GM18907 (cell line): ENCODE measurements around the gene CYSRT1.

Source experiments
- ATAC-seq: cut with Tn5 transposase; IDR thresholded peaks from one replicate; pipeline ENCODE4 v1.9.1; 2021; ENCODE audit warnings: mild to moderate bottlenecking, moderate library complexity; ENCODE audit not compliant: unreplicated experiment

CYSRT1 gene

DNA sequence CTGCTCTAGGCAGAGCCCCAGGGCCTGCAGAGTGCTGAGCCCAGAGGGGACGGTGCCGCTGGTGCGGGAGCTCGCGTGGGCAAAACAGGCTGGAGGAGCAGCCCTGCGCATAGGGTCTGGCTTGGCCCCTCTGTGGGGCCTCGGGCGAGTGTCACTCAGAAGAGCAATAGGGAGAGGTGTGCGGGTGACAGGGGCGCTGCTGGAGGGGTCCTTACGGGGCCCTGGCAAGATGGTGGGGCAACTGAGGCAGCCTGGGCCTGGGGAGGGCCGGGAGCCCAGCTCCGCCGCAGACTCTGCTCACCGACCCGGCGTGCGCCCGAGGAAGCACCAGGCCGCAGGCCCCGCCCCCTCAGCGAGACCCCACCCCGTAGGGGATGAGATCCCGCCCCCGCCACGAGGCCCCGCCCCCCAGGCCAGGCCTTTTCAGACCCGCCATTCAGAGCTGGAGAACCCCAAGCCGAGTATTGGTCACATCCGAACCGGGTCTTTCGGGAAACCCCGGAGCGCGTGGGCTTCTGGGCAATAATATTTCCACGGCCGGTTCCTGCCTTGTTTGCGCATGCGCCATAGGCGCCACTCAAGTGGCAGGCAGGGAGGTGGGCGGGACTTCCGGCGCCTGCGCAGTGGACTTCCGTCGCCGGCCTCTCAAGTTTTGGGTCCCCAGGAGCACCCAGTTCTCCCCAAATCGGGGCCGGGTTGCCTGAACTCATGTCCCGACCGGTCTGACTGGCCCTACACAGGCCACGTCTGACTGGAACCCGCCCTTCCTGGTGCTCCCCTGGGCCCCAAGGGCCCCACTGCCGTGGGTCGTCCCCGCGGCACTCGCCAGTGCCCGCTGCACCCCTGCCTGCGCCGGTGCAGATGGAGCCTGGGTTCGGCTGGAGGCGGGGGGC, 1.6 kb upstream of the CYSRT1 start:
- peak; percentile 63 for ATAC-seq

DNA sequence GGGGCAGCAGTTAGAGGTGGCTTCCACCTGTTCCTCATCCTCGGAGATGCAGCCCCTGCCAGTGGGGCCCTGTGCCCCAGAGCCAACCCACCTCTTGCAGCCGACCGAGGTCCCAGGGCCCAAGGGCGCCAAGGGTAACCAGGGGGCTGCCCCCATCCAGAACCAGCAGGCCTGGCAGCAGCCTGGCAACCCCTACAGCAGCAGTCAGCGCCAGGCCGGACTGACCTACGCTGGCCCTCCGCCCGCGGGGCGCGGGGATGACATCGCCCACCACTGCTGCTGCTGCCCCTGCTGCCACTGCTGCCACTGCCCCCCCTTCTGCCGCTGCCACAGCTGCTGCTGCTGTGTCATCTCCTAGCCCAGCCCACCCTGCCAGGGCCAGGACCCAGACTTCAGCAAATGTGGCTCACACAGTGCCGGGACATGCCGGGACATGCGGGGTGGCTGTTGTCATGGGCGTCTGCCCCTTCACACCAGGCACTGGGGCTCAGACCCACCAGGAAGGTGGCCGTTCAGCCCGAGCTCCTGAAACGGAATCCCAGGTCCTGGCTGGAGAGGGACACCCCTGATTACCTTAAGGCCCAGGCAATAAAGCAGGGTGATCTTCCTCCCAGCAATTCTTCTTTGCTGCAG, 841 bp downstream of the CYSRT1 start:
- no peak for ATAC-seq

DNA sequence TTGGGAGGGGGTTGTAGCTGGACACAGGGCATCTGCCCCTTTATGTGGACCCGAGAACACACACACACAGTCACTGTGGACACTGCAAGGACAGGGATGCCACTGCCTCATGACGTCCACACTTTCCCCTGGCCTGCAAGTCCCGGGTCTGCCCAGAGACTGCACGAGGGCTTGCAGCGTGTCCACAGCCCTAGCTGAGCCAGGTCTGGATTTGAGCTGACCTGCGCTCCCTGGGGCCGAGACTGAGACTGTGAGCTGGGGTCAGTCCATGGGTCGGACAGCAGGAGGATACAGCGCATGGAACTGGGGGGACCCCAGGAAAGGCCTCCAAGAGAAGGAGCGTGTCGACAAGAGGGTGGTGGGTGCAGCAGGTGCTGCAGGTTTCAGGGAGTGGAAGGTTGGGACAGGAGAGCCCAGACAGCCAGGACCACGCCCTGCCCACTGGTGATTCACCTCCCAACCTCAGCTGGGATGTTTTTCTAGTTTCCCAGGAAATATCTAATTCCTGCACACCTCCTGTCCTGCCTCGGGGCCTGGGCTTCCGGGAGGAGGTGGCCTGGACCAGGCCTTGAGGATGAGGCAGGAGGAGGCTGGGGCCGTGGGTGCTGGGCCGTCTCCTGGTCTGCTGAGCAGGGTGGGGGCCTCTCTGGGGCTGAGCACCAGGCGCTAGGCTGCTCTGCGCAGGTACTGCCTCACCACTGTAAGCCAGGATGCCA, 1.5 kb downstream of the CYSRT1 start:
- ATAC-seq: no peak

DNA sequence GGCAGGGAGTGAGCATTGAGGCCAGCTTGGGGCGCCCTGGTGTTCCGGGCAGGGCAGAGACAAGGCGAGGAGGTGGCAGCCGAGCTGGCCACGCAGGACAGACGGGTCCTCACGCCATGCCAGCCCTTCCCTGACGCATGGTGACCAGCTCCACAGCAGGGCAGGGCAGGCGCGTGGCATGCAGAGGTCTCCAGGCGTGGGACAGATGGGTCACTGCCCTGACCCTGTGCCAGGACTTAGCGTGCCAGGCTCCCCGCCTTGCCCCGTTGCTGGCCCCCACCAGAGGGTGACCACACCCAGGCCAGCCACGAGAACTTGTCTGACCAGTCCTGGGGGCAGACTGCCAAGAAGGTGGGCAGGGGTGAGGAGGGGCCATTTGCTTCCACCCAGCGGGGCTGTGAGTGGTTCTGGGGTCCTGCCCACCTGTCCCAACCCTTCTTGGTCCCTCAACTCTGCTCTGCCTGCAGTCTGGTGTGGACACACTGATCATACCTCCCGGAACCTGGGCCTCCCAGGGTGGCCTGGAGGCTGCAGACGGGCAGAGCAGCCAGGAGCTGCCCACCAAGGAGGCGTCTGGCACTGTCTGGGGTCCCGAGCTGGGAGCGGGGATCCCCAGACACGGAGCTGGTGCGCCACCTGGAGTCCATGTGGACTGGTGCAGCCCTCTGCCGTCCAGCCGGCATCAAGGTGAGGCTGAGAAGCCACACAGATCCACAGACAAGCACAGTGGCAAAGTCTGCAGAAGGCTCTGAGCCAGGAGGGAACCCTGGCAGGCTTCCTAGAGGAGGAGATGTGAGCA, 2.3 kb downstream of the CYSRT1 start, which contains the start of gene RNF224:
RNF224 (plus strand) TSS at position 449 of the 799 bp plus-strand sequence. CDS start 834 bp downstream, outside the sequence.
- no peak for ATAC-seq

DNA sequence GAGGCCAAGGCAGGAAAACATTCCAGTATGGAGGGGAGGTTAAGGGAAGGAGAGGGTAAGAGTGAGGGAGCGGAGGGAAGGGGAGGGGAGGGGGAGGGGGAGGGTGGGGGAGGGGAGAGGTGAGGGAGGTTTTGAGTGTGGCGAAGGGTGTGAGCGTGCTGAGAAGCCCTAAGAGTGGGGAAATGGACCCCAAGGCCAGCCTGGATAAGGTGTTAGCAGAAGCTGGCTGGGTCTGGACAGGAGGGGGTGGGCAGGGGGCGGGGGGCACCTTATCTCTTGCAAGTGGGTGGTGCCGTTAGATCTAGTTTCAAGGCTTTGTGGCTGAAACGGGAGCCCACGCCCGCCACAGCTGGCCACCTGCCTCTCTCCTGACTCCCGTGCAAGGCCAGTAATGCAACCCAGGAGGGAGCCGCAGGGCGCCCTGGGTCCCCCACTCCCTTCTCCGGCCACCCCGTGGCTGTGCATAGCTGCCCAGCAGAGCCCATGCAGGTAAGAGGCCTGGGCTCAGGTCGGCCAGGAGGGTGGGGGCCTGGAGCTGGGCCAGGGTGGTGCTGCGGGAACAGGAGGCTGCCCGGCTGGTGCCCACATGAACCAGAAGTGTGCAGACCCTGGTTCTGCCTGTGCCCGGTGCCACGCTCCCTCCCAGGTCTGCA, 3.0 kb downstream of the CYSRT1 start:
- no peak for ATAC-seq

DNA sequence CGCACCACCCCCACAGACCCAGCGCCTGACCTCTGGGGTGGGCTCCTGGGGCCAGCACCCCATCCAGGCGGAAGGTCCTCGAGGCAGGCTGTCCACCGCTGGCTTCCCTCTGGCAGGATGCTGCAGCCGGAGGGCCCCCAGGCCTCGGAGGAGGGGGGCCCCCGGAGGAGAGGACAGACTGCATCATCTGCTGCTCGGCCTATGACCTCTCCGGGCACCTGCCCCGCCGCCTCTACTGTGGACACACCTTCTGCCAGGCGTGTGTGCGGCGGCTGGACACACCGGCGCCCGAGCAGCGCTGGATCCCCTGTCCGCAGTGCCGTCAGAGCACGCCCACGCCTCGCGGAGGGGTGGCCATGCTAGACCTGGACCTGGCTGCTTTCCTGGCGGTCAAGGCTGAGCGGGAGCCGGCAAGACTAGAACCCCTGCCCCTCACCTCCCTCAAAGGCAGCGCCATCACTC, 3.6 kb downstream of the CYSRT1 start:
- ATAC-seq: no peak

DNA sequence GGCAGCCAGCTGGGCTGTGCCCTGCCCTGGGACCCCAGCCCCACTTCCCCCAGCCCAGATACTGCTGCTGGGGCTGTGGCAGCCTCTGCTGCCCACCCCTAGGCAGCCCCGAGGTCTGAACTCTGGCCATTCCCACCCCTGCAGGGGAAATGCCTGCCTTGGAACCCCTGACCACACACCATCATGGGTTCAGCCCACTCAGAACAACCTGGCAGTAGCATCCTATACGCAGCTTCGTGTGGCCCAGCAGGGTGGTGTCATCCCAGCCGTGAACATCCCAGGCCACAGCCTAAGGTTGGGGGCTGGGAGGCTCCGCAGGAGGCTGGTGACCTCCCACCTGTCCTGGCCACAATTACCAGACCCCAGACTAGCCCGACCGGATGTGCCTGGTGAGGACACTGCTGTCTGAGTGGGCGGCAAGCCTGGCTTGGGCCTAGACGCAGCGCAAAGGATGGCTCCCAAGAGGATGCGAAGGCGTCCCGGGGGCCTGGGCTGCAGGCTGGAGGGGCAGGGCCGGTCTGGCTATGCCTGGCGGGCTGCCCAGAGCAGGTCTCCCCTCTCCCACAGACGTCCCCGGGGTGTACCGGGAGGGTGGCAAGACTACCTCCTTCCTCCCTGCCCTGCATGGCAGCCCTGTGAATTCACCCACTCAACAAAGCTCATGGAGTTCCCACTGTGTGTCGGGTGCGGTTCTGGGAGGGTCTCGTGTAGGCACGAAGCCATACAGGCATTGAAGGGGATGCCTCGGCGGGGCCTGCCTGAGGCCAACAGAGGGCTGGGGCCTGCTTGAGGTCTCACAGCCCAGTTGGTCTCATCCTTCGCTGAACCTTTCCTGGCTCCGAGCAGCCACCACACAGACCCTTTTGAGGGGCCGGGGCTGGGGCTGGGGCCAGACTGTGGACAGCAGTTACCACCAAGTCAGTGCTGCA, 4.3 kb downstream of the CYSRT1 start:
- no peak for ATAC-seq

DNA sequence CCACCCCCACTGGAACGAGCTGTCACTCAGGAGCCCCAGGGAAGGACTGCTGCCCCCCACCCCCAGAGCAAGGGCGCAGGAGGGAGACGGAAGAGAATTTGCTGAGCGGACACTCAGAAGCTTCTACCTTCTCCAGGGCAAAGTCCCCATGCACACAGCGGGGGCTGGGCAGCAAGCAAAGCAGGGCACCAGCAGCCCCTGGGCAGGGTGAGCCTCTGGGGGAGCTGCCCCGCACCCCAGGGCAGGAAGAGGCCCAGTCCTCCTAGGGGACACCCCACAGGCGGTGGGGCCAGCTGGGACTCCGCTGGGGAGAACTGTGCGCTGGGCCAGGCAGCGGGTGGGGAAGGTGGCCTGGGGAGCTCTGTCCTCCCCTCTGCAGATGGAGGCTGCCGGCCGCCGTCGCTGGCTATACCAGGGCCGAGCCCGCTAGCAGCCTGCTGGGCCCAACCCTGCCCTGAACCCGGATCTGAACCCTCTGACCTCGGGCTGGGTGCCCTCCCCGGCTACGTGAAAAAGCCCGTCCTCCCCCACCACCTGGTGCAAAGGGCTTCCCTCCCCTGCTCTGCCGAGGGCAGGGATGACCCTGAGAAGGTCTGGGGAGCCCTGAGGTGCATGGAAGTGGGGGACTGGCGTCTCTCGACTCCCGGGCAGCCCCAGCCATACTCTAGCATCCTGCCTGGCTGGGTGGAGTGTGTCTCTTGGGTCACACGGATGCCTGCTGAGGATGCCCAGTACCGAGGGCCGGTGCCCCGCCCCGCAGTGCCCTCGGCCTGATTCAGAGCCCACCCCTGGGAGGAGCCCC, 5.1 kb downstream of the CYSRT1 start:
- ATAC-seq: no peak

DNA sequence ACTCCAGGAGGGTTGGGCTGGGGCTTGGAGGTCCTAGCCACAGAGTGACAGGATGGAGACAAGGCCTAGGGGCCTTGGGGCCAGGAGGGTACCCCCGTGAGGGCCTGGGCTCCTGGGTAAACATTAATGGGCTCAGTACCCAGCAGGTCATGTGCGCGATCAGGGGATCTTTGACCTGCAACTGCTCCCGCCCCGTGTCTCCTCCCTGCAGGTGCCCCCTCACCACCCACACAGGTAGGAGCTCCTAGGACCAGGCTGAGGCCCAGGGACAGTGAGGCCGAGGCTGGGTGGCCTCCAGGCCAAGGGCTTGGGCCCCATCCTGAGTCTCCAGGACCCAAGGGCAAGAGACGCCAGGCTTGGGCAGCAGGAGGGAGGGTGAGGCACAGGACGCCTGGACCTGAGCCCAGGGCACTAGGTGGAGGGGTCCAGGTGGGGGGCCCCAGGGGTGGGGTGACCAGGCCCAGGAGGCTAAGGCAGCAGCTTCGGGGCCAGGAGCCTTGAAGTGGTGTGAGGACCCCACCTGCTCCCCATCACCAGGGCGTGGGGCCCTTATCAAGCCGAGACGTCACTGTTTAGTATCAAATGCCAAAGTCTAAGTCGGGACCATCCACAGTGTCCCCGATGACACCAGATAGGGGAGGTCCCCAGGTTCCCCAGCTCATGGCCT, 5.9 kb downstream of the CYSRT1 start, which contains the start of gene SLC34A3:
SLC34A3 (plus strand) TSS at position 197 of the 667 bp plus-strand sequence. CDS start 802 bp downstream, outside the sequence.
- no peak for ATAC-seq

DNA sequence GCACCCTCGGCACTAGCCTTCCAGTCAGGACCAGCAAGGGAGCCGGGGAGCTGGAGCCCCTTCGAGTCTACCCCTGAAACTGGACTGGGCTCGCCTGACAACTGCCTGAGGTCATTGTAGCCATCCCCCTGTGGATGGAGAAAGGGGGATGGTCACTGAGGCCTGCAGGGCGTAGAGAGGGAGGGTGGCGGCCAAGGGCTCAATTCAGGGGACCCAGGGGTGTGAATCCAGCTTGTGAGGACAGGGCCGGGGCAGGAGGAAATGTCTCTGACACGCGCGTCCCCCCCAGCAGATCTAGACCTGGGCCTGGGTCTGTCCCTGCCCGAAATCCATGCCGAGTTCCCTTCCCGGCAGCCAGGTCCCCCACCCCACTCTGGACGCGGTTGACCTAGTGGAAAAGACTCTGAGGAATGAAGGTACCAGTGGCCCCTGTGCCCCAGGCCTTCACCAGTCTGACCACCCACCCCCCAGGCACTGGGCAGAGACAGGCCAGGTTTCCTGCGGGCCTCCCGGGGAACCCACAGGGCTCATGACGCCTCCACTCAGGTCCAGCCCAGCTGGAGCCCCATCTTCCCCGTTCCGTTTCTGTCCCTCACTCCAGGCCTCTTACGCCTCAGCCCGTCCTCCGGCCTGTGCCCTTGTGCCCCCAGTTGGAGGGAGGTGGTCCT, 6.5 kb downstream of the CYSRT1 start:
- ATAC-seq: no peak

DNA sequence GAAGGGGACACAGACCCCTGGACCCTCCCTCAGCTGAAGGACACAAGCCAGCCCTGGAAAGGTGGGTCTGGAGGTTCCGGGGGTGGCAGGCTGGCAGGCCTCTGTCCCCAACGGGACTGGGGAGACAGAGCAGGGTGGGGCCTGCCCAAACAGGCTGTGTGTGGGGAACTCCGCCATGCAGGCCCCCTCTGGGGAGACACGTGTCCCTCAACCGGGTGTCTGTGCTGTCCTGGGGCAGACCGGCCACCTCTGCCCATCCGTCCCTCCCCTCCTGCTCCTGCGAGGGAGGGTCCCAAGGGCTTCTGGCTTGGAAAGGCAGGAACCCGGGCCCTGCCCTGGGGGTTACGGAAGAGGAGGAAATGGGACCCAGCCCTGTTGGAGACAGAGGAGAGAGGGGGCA, 7.1 kb downstream of the CYSRT1 start:
- no peak for ATAC-seq

DNA sequence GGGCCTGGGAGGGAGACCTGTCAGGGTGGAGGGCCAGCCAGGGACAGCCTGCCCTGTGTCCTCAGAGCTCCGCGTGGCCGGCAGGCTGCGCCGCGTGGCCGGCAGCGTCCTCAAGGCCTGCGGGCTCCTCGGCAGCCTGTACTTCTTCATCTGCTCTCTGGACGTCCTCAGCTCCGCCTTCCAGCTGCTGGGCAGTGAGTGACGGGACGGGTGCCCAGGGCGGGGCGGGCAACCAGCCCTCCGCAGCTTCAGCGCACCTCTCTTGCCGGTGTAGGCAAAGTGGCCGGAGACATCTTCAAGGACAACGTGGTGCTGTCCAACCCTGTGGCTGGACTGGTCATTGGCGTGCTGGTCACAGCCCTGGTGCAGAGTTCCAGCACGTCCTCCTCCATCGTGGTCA, 7.5 kb downstream of the CYSRT1 start:
- no peak for ATAC-seq

DNA sequence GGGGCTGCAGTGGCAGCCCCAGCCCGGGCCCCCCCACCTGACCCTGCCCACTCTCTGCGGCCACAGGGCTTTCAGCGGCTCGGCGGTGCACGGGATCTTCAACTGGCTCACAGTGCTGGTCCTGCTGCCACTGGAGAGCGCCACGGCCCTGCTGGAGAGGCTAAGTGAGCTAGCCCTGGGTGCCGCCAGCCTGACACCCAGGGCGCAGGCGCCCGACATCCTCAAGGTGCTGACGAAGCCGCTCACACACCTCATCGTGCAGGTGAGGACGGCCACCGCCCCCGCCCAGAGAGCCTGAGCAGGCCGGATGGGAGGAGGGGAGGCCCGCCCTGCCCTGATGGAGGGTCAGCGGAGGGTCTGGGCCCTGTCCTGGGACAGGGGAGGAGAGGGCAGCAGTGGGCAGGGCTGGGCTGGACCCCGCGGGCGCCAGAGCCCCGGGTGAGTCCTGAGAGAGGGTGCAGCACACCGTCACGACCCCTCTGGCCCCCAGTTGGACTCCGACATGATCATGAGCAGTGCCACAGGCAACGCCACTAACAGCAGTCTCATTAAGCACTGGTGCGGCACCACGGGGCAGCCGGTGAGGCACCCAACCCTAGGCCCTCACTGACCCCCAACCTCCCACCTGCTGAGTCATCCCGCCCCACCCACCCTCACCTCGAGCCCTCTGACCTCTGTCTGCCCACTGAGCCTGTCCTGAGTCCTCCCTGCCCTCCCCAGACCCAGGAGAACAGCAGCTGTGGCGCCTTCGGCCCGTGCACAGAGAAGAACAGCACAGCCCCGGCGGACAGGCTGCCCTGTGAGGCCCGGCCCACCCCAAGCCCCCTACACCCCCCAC, 8.4 kb downstream of the CYSRT1 start:
- ATAC-seq: no peak

DNA sequence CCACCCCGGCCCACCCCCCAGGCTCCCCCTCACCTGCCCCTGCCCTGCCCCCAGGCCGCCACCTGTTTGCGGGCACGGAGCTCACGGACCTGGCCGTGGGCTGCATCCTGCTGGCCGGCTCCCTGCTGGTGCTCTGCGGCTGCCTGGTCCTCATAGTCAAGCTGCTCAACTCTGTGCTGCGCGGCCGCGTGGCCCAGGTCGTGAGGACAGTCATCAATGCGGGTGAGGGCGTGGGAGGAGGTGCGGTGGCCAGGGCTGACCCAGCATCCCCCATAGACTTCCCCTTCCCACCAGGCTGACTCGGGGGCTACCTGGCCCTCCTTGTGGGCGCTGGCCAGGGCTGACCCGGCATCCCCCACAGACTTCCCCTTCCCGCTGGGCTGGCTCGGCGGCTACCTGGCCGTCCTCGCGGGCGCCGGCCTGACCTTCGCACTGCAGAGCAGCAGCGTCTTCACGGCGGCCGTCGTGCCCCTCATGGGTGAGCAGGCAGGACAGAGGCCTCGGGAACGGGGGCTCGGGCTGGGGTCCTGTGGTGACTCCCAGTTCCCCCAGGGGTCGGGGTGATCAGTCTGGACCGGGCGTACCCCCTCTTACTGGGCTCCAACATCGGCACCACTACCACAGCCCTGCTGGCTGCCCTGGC, 9.2 kb downstream of the CYSRT1 start:
- ATAC-seq: no peak

DNA sequence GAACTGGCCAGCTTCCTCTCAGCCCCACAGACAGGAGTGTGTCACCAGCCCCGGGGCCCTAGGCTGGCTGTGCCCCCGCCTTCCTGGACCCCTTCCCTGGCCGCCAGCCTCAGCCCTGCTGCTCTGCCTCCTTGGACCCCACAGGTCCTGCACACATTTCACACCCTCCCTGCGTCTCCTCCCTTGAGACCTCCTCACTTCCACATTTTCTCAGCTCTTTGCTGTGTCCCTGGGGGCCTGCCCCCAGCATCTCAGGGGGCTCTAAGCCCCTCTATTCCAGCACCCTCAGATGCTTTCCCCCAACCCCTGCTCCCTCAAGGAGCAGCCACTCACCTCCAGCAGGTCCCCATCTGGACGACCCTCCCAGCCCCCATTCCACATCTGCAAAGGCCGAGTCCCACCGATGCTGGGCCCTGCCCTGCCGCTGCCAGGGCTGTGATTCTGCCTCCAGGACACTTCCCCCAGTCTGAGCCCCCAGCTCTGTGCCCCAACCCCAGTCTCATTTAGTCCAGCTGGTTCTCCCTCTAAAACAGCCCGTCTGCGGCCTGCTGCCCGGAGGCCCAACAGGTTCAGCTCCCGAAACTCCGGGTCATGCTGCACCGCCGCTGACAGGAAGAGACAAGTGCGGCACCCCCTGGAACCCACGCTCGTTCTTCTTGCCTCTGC, 9.9 kb downstream of the CYSRT1 start:
- no peak for ATAC-seq
